ENCODE data around the gene TRIM2. TPM values are rescaled to one million over a fixed set of nuclear protein-coding genes. Genes with fewer than 3 reads are reported as not detected.

TRIM2 gene
- polyA plus RNA-seq, 1 of the 3 experiments (the other 2 are of a cell fraction): 16.4 TPM

DNA sequence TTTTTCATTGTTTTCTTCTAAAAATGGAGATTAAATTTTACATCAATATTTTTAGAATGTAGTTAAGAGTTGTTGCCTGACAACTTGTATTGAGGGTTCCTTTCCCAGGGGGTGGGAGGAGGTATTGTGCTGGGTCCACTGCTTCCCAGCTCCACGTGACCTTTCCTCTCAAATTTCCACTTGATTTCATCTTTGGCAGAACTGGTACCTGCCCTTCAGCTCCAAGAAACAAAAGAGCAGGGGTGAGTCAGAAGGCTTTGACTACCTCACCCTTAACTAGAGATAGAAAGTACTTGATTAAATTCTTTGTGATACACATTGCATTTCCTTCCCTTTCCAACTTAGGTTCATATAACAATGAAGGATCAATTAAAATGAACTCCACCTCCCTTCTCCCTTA is 19.7 kb downstream of the TRIM2 start (continued):
- TF ChIP-seq, protein P1, sequence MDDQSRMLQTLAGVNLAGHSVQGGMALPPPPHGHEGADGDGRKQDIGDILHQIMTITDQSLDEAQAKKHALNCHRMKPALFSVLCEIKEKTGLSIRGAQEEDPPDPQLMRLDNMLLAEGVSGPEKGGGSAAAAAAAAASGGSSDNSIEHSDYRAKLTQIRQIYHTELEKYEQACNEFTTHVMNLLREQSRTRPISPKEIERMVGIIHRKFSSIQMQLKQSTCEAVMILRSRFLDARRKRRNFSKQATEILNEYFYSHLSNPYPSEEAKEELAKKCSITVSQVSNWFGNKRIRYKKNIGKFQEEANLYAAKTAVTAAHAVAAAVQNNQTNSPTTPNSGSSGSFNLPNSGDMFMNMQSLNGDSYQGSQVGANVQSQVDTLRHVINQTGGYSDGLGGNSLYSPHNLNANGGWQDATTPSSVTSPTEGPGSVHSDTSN (IDR thresholded peaks at IDR 0.05): peak; percentile 31; the same call in 1 of the 2 replicates
- TF ChIP-seq RFX5 (IDR thresholded peaks at IDR 0.05; ENCODE audit: low read length): no peak
- TF ChIP-seq, protein P2, sequence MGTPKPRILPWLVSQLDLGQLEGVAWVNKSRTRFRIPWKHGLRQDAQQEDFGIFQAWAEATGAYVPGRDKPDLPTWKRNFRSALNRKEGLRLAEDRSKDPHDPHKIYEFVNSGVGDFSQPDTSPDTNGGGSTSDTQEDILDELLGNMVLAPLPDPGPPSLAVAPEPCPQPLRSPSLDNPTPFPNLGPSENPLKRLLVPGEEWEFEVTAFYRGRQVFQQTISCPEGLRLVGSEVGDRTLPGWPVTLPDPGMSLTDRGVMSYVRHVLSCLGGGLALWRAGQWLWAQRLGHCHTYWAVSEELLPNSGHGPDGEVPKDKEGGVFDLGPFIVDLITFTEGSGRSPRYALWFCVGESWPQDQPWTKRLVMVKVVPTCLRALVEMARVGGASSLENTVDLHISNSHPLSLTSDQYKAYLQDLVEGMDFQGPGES (IDR thresholded peaks at IDR 0.05; ENCODE audit: low read depth, low read length): no peak
- TF ChIP-seq, protein P3, sequence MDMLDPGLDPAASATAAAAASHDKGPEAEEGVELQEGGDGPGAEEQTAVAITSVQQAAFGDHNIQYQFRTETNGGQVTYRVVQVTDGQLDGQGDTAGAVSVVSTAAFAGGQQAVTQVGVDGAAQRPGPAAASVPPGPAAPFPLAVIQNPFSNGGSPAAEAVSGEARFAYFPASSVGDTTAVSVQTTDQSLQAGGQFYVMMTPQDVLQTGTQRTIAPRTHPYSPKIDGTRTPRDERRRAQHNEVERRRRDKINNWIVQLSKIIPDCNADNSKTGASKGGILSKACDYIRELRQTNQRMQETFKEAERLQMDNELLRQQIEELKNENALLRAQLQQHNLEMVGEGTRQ (IDR thresholded peaks at IDR 0.05; ENCODE audit: borderline replicate concordance, low read depth, low read length): peak; percentile 33; the same call in 1 of the 2 replicates
- no peak; the same call in 1 of the 2 replicates for TF ChIP-seq MXI1 (IDR thresholded peaks at IDR 0.05; ENCODE audit: low read depth, low read length)
- TF ChIP-seq RAD21 (IDR thresholded peaks at IDR 0.05; ENCODE audit: low read length): no peak
- TF ChIP-seq CHD2 (IDR thresholded peaks at IDR 0.05; ENCODE audit: low read length, partially characterized antibody): no peak
- peak; percentile 50; the same call in 1 of the 2 replicates for TF ChIP-seq FOSL2 (IDR thresholded peaks at IDR 0.05; ENCODE audit: borderline replicate concordance, low read depth)
- TF ChIP-seq EP300 (IDR thresholded peaks at IDR 0.05; ENCODE audit: borderline replicate concordance in 1 of 2, low read depth in 1 of 2, low read length in 1 of 2): peak in 1 of 2 experiments; percentile 32; a peak in 1 of 4 replicates
- no peak for TF ChIP-seq EZH2phosphoT487 (IDR thresholded peaks at IDR 0.05; ENCODE audit: borderline replicate concordance, low read depth)
- no peak for TF ChIP-seq ELF1 (IDR thresholded peaks at IDR 0.05)
- TF ChIP-seq, protein P4, sequence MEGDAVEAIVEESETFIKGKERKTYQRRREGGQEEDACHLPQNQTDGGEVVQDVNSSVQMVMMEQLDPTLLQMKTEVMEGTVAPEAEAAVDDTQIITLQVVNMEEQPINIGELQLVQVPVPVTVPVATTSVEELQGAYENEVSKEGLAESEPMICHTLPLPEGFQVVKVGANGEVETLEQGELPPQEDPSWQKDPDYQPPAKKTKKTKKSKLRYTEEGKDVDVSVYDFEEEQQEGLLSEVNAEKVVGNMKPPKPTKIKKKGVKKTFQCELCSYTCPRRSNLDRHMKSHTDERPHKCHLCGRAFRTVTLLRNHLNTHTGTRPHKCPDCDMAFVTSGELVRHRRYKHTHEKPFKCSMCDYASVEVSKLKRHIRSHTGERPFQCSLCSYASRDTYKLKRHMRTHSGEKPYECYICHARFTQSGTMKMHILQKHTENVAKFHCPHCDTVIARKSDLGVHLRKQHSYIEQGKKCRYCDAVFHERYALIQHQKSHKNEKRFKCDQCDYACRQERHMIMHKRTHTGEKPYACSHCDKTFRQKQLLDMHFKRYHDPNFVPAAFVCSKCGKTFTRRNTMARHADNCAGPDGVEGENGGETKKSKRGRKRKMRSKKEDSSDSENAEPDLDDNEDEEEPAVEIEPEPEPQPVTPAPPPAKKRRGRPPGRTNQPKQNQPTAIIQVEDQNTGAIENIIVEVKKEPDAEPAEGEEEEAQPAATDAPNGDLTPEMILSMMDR (IDR thresholded peaks at IDR 0.05): no peak
- TF ChIP-seq TCF12 (IDR thresholded peaks at IDR 0.05): peak; percentile 43; the same call in 1 of the 2 replicates
- TF ChIP-seq, protein P5, sequence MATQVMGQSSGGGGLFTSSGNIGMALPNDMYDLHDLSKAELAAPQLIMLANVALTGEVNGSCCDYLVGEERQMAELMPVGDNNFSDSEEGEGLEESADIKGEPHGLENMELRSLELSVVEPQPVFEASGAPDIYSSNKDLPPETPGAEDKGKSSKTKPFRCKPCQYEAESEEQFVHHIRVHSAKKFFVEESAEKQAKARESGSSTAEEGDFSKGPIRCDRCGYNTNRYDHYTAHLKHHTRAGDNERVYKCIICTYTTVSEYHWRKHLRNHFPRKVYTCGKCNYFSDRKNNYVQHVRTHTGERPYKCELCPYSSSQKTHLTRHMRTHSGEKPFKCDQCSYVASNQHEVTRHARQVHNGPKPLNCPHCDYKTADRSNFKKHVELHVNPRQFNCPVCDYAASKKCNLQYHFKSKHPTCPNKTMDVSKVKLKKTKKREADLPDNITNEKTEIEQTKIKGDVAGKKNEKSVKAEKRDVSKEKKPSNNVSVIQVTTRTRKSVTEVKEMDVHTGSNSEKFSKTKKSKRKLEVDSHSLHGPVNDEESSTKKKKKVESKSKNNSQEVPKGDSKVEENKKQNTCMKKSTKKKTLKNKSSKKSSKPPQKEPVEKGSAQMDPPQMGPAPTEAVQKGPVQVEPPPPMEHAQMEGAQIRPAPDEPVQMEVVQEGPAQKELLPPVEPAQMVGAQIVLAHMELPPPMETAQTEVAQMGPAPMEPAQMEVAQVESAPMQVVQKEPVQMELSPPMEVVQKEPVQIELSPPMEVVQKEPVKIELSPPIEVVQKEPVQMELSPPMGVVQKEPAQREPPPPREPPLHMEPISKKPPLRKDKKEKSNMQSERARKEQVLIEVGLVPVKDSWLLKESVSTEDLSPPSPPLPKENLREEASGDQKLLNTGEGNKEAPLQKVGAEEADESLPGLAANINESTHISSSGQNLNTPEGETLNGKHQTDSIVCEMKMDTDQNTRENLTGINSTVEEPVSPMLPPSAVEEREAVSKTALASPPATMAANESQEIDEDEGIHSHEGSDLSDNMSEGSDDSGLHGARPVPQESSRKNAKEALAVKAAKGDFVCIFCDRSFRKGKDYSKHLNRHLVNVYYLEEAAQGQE (IDR thresholded peaks at IDR 0.05; ENCODE audit: low read depth, low read length): no peak
- no peak for TF ChIP-seq POLR2AphosphoS5 (IDR thresholded peaks at IDR 0.05; ENCODE audit: low read depth, low read length)
- TF ChIP-seq TEAD4 (IDR thresholded peaks at IDR 0.05; ENCODE audit: borderline replicate concordance, insufficient read depth): 0 out of 2 replicates have a peak, but pooled peaks have one; percentile 16
- no peak for TF ChIP-seq FOXJ3 (CRISPR knock-in tag; IDR thresholded peaks at IDR 0.05)
- no peak for TF ChIP-seq TAF1 (IDR thresholded peaks at IDR 0.05; ENCODE audit: borderline replicate concordance, low read depth, low read length)
- TF ChIP-seq, protein P6, sequence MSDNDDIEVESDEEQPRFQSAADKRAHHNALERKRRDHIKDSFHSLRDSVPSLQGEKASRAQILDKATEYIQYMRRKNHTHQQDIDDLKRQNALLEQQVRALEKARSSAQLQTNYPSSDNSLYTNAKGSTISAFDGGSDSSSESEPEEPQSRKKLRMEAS (IDR thresholded peaks at IDR 0.05; ENCODE audit: low read depth): peak; percentile 77
- no peak for TF ChIP-seq RCOR1 (IDR thresholded peaks at IDR 0.05; ENCODE audit: low read length)
- TF ChIP-seq YY1 (IDR thresholded peaks at IDR 0.05; ENCODE audit: low read depth): no peak
